Breast epithelium (tissue), 4 donors: Measurements from ENCODE around the gene CEND1. TPM values are rescaled to one million over a fixed set of nuclear protein-coding genes. Genes with fewer than 3 reads are reported as not detected.

Experiments used
- DNase-seq, 2 donors: peaks; one replicate each; pipeline ENCODE4 v3.0.0-alpha.2; 2019; ENCODE audit warnings: low spot score in 2 of 2
- H3K27ac ChIP-seq, 2 donors: fragments of 200-600 bp; sonication (generic) in 1 of 2; one replicate each; pipeline ENCODE4 v1.5.1; 2016 to 2019; ENCODE audit warnings: mild to moderate bottlenecking in 1 of 2
- H3K27me3 ChIP-seq, 2 donors: fragments of 200-600 bp; sonication (generic) in 1 of 2; one replicate each; pipeline versions ENCODE4 v1.5.1 to v1.6.0; 2017 to 2019; ENCODE audit warnings: control low read depth in 1 of 2, mild to moderate bottlenecking in 1 of 2
- H3K36me3 ChIP-seq: fragments of 200-600 bp; one replicate; pipeline ENCODE4 v1.5.1; 2019
- H3K4me1 ChIP-seq, 2 donors: fragments of 200-600 bp; sonication (generic); one replicate each; pipeline ENCODE4 v1.5.1; 2016 to 2019; ENCODE audit warnings: control low read depth in 1 of 2
- H3K4me3 ChIP-seq, 3 donors: fragments of 200-600 bp; sonication (generic); 1 replicate in 2 of 3; 2 replicates in 1 of 3; pipeline ENCODE4 v1.5.1; 2016 to 2019; ENCODE audit warnings: mild to moderate bottlenecking in 3 of 3, moderate library complexity in 2 of 3
- H3K9me3 ChIP-seq, 2 donors: fragments of 200-600 bp; sonication (generic) in 1 of 2; one replicate each; pipeline ENCODE4 v1.5.1; 2016 to 2019; ENCODE audit warnings: control low read depth in 1 of 2
- POLR2A ChIP-seq: fragments of 450-650 bp; IDR thresholded peaks from one replicate; pipeline ENCODE4 v1.6.1; 2016; ENCODE audit warnings: antibody characterized with exemption, mild to moderate bottlenecking, moderate library complexity
- POLR2AphosphoS5 ChIP-seq, 3 donors: sonication (generic); formaldehyde crosslinking; IDR thresholded peaks; one replicate each; pipeline ENCODE4 v1.6.1; 2017; ENCODE audit warnings: antibody characterized with exemption in 3 of 3
- intact Hi-C: fragments of 100-400 bp; cut with DNase I; formaldehyde crosslinking; loops from one replicate; pipeline ENCODE4 v1.15.1; 2023; ENCODE audit warnings: low total_unique reads
- total RNA-seq, 3 donors: library from RNA; depleted of rRNA; stranded (reverse); fragments of >200 nt; gene quantifications; one replicate each; pipeline ENCODE4 v1.1.0, GENCODE V29; 2016
- TF ChIP-seq, protein P1 (sequence below), 3 donors: fragments of 450-650 bp; IDR thresholded peaks; one replicate each; pipeline ENCODE4 v1.5.1; 2016 to 2017; ENCODE audit warnings: antibody characterized with exemption in 3 of 3, mild to moderate bottlenecking in 3 of 3, moderate library complexity in 3 of 3

CEND1 gene
- total RNA-seq, 3 donors from 2014 or later, result not detected

DNA sequence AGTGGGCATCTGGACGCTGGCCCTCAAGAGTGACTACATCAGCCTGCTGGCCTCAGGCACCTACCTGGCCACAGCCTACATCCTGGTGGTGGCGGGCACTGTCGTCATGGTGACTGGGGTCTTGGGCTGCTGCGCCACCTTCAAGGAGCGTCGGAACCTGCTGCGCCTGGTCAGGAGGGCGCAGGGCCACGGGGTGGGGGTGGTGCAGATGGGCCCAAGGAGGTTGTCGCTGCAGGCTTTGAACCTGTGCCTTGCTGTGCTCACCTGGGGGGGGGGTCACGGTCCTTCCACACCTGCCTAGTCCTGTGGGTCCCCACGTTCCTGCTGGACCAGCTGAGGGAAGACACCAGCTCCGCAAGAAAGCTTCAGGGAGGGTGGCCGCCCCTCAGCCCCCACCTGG, 46.4 kb upstream of the CEND1 start:
- TF ChIP-seq POLR2AphosphoS5 (IDR thresholded peaks at IDR 0.05), result no peak
- TF ChIP-seq, protein P1, sequence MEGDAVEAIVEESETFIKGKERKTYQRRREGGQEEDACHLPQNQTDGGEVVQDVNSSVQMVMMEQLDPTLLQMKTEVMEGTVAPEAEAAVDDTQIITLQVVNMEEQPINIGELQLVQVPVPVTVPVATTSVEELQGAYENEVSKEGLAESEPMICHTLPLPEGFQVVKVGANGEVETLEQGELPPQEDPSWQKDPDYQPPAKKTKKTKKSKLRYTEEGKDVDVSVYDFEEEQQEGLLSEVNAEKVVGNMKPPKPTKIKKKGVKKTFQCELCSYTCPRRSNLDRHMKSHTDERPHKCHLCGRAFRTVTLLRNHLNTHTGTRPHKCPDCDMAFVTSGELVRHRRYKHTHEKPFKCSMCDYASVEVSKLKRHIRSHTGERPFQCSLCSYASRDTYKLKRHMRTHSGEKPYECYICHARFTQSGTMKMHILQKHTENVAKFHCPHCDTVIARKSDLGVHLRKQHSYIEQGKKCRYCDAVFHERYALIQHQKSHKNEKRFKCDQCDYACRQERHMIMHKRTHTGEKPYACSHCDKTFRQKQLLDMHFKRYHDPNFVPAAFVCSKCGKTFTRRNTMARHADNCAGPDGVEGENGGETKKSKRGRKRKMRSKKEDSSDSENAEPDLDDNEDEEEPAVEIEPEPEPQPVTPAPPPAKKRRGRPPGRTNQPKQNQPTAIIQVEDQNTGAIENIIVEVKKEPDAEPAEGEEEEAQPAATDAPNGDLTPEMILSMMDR (IDR thresholded peaks at IDR 0.05), result no peak
- TF ChIP-seq POLR2A, result no peak
- intact Hi-C loops, result no loop called here
- H3K27ac ChIP-seq, result peak overlapping the region; percentile 73 to 93

DNA sequence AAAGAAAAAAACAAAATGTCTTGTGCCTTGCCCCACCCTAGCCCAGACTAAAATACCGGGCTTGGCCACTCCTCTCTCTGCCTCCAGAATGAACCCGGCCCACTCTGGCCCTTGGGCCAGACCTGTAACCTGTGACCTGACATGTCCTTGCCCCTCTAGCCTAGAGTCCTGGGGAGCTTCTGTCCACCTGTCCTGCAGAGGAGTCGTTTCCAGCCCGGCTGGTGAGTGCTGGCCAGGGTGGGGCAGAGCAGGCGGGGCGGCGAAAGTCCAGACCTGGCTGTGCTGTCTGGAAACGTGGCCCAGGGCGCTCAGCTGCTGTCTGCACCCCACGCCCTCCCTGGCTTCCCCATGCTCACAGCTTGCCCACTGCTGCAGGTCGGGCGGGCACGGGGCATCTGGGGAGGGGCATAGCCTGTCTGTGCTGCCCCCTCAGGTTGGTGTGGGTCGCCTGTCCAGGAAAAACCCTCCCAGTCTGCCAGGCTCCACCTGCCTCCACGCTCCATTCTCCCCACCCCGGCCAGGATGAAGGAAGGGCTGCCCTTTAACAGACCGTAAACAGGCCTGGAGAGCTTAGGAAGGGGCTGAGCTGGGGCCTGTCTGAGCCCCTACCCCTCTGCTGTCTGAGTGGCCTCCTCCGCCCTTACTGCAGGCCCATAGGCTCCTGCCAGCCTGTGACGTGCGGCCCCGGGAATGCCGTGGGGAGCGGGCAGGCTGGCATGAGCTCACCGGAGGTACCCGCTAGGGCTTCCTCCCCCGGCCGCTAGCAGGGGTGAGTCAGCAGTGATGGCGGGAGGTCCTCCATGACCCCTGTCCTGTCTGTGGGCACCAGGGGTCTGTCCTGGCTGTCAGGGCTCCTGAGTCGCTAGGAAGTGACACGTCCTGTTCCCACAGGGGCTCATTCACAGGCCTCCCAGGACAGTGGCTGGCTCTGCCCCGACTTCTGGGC, 44.8 kb upstream of the CEND1 start:
- H3K9me3 ChIP-seq, result no peaks in the 10 kb centered on the region
- H3K4me1 ChIP-seq, result peaks cover 18 to 24% of the 10 kb centered on the region in 2 donors
- intact Hi-C loops, result no loop called here
- H3K36me3 ChIP-seq, result no peaks in the 10 kb centered on the region
- TF ChIP-seq POLR2AphosphoS5 (IDR thresholded peaks at IDR 0.05) (peak; percentile 44 to 65 (median 53)), POLR2A (no peak)
- TF ChIP-seq, protein P1 (IDR thresholded peaks at IDR 0.05), result peak in 1 of 3 donors; percentile 21
- DNase-seq, result peak; percentile 88 to 92
- peak overlapping the region; percentile 71 to 79 (median 76) for H3K4me3 ChIP-seq
- no peaks in the 10 kb centered on the region for H3K27me3 ChIP-seq
- H3K27ac ChIP-seq, result peak overlapping the region; percentile 84 to 93

More for the DNA sequence above, 46.4 kb upstream of the CEND1 start:
- Histone ChIP-seq H3K4me1 (peaks cover 14 to 23% of the 10 kb centered on the region in 2 donors), H3K4me3 (no peak overlapping the region), H3K27me3 (no peaks in the 10 kb centered on the region), H3K36me3 (no peaks in the 10 kb centered on the region), H3K9me3 (no peaks in the 10 kb centered on the region)
- DNase-seq, result no peak

DNA sequence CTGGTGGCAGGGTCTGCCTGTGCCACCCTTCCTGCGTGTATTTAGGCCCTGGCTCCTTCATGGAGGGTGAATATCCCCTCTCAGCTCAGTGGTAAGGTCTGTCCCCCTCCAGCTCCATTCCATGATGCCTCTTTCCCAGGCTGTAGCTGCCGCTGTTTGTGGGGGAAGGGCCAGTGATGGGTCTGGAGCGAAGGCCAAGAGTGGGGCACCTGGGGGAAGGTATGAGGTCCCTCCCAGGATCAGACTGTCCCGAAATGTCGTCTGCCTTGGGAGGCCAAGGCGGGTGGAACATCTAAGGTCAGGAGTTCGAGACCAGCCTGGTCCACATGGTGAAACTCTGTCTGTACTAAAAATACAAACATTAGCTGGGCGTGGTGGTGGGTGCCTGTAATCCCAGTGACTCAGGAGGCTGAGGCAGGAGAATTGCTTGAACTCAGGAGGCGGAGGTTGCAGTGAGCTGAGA, 44.0 kb upstream of the CEND1 start:
- TF ChIP-seq POLR2A (no peak), POLR2AphosphoS5 (IDR thresholded peaks at IDR 0.05) (peak in 1 of 3 donors; percentile 45)
- no peak for DNase-seq
- intact Hi-C loops, result no loop called here
- no peaks in the 10 kb centered on the region for H3K27me3 ChIP-seq
- H3K4me1 ChIP-seq, result peaks cover 21 to 30% of the 10 kb centered on the region in 2 donors
- peak overlapping the region; percentile 84 to 93 for H3K27ac ChIP-seq
- no peaks in the 10 kb centered on the region for H3K9me3 ChIP-seq
- H3K36me3 ChIP-seq, result no peaks in the 10 kb centered on the region
- peak overlapping the region; percentile 71 to 79 (median 76) for H3K4me3 ChIP-seq

DNA sequence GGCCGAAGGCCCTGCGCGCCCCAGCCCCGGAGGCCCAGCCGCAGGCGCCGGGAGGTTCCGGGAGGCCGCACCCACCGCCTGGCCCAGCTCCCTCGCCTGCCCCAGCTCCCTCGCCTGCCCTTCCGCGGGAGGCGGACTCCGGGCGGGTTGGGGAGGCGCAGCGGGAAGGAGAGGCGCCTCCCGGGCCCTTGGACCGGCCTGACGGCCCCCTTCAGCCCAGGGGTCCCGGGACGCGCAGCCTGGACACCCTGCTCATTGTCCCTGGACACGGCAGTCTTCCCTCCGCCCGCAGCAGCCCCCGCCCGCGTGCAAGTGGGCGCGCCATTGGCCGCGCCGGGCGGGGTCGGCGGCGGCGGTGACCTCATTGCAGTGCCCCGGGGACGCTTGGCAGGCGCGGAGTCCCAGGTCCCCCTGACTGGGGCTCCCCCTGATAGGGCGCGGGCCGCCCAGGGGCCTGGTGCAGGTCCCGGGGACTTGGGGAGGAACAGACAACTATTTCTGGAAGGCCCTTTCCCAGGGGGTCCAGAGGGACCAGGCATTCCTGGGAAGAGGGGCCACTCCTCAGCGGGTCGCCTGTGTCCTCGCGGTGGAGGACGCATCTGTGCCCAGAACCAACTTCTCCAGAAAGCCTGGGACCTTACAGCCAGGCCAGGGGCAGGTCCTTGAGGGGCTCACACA, 43.4 kb upstream of the CEND1 start:
- DNase-seq, result no peak
- no peaks in the 10 kb centered on the region for H3K27me3 ChIP-seq
- no peaks in the 10 kb centered on the region for H3K36me3 ChIP-seq
- peaks cover 27 to 37% of the 10 kb centered on the region in 2 donors for H3K4me1 ChIP-seq
- intact Hi-C loops, result no loop called here
- no peaks in the 10 kb centered on the region for H3K9me3 ChIP-seq
- H3K4me3 ChIP-seq, result peak overlapping the region; percentile 71 to 79 (median 76)
- TF ChIP-seq POLR2A (no peak), POLR2AphosphoS5 (IDR thresholded peaks at IDR 0.05) (peak; percentile 19 to 40 (median 27))
- peak overlapping the region; percentile 84 to 93 for H3K27ac ChIP-seq

DNA sequence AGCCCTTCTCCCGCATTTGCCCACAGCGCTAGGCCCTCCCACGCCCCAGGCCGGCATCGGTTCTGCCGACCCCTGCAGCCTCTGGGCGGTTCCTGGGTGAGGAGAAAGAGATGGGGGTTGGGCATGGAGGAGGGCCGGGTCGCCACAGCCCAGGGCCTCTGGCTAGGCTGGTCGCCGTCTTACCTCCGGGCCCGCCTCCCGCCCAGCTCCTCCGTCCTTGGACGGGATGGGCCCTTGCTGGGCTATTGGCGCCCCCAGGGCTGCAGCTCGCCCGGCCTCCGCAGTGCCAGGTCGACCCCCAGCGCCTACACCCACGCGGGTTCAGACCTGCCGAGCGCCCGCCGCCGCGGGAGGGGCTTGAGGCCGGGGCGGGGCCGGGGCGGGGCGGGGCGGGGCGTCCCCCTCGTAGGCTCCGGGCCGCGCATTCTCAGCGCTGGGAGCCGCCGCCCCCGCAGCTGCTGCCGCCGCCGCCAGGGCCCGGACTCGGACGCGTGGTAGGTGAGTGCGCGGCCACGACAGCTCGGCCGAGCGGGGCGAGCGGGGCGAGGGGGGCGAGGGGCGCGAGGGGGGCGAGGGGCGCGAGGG, 42.7 kb upstream of the CEND1 start, which contains the start of gene CD151:
TSS of gene CD151 (plus strand) at position 424 of the 585 bp plus-strand sequence. CDS start 3,118 bp downstream, outside the sequence.
- no peaks in the 10 kb centered on the region for H3K9me3 ChIP-seq
- H3K4me3 ChIP-seq, result peak within 1 kb of the TSS; percentile 71 to 79 (median 76)
- peak within 1 kb of the TSS; percentile 84 to 93 for H3K27ac ChIP-seq
- no peaks in the 10 kb centered on the region for H3K27me3 ChIP-seq
- TF ChIP-seq POLR2AphosphoS5 (IDR thresholded peaks at IDR 0.05), result peak in 1 of 3 donors; percentile 28
- TF ChIP-seq, protein P1 (IDR thresholded peaks at IDR 0.05), result no peak
- peaks cover 29 to 41% of the 10 kb centered on the region in 2 donors for H3K4me1 ChIP-seq
- intact Hi-C loops, result no loop called here
- no peak for DNase-seq
- no peaks in the 10 kb centered on the region for H3K36me3 ChIP-seq
